ENCODE results near the gene MESP1. TPM values are rescaled to one million over a fixed set of nuclear protein-coding genes. Genes with fewer than 3 reads are reported as not detected.

Gene MESP1
- total RNA-seq, 1 donor from 2014 or later = 0.26 TPM

DNA sequence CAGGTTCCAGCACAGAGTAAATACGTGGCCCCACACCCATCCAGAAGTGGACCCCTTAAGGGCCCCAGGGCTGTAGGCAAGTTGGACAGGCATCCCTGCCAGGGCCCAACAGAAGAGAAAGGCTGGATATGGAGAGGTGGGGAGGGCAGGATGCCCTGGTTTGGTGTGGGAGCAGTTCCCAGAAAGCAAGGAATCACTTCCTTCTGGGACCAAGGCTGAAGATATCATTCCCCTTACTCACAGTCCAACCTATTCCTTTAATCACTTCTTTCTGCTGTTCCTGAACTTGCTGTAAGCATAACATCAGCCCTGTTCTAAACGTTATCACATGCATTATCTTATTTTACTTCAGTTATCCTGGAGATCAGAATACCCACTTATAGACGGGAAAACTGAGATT lies 19.0 kb upstream of the MESP1 start:
- DNase-seq (ENCODE audit: low read depth) (peak; percentile 35), FAIRE-seq (peak; percentile 43)
- no peaks in the 10 kb centered on the region for H3K27me3 ChIP-seq (ENCODE audit: control insufficient read depth, insufficient read depth, low read length)

DNA sequence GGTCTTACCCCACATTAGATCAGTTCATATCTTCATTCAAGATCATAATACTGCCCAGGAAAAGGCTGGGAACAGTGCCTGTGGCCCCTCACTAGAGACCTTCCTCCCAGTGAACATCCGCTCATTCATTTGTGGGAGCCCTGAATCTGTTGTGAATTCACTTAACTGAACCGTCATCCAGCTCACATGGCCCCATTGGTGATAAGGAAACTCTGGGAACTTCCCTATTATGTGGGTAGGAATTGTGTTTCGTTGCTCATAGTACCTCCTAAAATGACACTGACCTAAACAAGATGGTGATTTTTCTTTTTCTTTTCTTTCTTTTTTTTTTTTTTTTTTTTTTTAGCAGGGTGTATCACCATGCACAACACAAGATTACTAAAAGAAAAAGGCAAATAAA lies 18.3 kb upstream of the MESP1 start:
- FAIRE-seq (no peak), DNase-seq (ENCODE audit: low read depth) (no peak)
- H3K4me3 ChIP-seq (ENCODE audit: low read depth, low read length) = no peak overlapping the region
- H3K27me3 ChIP-seq (ENCODE audit: control insufficient read depth, insufficient read depth, low read length) = no peaks in the 10 kb centered on the region
- no peaks in the 10 kb centered on the region for H3K36me3 ChIP-seq (ENCODE audit: control insufficient read depth, insufficient read depth, low read length)
- TF ChIP-seq, protein P1, sequence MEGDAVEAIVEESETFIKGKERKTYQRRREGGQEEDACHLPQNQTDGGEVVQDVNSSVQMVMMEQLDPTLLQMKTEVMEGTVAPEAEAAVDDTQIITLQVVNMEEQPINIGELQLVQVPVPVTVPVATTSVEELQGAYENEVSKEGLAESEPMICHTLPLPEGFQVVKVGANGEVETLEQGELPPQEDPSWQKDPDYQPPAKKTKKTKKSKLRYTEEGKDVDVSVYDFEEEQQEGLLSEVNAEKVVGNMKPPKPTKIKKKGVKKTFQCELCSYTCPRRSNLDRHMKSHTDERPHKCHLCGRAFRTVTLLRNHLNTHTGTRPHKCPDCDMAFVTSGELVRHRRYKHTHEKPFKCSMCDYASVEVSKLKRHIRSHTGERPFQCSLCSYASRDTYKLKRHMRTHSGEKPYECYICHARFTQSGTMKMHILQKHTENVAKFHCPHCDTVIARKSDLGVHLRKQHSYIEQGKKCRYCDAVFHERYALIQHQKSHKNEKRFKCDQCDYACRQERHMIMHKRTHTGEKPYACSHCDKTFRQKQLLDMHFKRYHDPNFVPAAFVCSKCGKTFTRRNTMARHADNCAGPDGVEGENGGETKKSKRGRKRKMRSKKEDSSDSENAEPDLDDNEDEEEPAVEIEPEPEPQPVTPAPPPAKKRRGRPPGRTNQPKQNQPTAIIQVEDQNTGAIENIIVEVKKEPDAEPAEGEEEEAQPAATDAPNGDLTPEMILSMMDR (IDR thresholded peaks at IDR 0.05; ENCODE audit: insufficient read depth, low read length, severe bottlenecking) = no peak

More for the DNA sequence above, 19.0 kb upstream of the MESP1 start:
- TF ChIP-seq, protein P1 (IDR thresholded peaks at IDR 0.05; ENCODE audit: insufficient read depth, low read length, severe bottlenecking) = no peak
- H3K36me3 ChIP-seq (ENCODE audit: control insufficient read depth, insufficient read depth, low read length) = no peaks in the 10 kb centered on the region
- H3K4me3 ChIP-seq (ENCODE audit: low read depth, low read length) = no peak overlapping the region

DNA sequence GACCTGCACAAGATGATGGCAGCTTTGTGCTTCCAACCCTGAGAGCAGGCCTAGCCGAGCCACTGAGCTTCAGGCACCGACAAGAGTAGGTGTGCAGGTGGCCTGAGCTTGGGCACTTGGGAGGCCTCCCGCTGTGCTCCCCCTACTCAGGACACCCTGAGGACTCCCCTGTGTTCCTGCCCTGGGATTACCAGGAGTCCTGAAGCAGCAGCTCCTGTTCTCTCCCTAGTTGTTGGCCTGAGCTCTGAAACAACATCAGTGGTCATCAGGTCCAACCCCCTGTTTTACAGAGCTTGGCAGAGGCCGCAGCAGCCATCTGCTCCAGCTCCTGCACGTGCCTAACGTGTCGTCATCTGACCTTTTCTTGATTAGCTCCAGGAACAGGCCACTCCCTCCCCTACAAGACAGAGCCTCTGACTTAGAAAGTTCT lies 17.0 kb upstream of the MESP1 start:
- TF ChIP-seq, protein P1 (IDR thresholded peaks at IDR 0.05; ENCODE audit: insufficient read depth, low read length, severe bottlenecking) = no peak

DNA sequence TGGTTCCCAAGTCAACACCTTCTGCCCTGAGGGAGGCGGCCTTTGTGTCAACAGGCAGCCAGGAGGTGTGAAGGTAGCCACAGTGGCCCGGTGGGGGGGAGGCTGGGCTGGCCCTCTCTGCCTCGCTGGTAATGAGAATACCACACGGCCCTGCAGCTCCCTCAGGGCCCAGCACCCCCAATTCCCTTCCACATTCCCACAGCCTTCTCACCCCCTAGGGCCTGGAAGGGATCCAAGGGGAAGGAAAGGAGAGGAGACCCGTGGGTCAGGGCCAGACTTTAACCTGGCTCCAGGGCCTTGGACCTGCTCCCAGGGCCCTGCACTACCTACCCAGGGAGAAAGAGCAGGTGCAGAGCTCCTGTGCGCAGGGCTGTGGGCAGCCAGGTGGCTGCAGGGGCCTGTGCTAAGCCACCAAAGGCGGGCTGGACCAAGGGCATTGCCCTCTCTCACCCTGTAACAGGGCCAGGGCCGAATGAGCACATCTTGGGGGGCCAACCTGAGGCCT lies 16.4 kb upstream of the MESP1 start:
- no peak for DNase-seq (ENCODE audit: low read depth)
- H3K4me3 ChIP-seq (ENCODE audit: low read depth, low read length) = no peak overlapping the region
- TF ChIP-seq, protein P1 (IDR thresholded peaks at IDR 0.05; ENCODE audit: insufficient read depth, low read length, severe bottlenecking) = no peak
- no peaks in the 10 kb centered on the region for H3K27me3 ChIP-seq (ENCODE audit: control insufficient read depth, insufficient read depth, low read length)
- FAIRE-seq = no peak
- no peaks in the 10 kb centered on the region for H3K36me3 ChIP-seq (ENCODE audit: control insufficient read depth, insufficient read depth, low read length)

More for the DNA sequence above, 17.0 kb upstream of the MESP1 start:
- Histone ChIP-seq H3K27me3 (ENCODE audit: control insufficient read depth, insufficient read depth, low read length) (no peaks in the 10 kb centered on the region), H3K4me3 (ENCODE audit: low read depth, low read length) (no peak overlapping the region), H3K36me3 (ENCODE audit: control insufficient read depth, insufficient read depth, low read length) (no peaks in the 10 kb centered on the region)
- no peak for DNase-seq (ENCODE audit: low read depth)
- FAIRE-seq = no peak

DNA sequence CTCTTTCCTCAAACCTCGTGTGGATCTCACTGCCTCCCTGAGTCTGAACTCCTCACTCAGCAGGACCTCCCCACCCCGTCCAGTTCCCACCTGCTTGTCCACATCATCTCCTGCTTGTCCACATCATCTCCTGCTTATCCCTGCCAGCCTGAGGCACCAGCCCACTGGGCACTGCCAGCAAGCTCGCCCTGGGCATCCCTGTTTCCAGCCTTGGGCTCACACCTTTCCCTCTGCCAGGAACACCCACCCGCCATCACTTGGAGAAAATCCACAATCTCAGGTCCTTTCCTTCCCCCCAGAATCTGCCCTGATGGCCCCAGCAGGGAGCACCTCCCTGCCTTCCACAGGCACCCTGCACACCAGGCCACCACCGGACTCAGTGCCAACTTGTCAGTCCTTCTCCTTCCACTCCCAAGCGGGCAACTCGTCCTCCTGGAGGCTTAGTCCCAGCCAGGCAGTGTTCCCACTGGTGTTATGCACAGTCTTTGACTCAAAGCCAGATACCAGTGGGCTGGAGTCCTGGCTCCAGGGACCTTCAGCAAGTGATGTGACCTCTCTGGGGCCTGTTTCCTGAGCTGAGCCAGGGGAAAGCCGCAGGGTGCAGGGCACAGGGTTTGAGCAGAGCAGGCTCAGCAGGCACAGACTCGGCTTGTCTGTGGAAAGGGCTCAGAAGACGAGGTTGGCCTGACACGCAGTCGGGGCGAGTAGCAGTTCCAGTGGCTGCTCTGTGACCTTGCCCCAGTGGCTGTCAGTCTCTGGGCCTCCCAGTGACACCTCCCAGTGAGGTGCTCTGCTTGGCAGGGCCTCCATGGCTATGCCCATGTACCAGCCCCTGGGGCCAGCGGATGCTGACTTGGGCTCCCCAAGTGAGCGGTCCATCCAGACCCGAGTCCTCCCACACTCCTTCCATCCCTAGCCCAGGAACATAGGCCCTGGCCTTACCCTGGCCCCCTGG lies 15.6 kb upstream of the MESP1 start:
- no peak for FAIRE-seq
- Histone ChIP-seq H3K4me3 (ENCODE audit: low read depth, low read length) (no peak overlapping the region), H3K36me3 (ENCODE audit: control insufficient read depth, insufficient read depth, low read length) (no peaks in the 10 kb centered on the region), H3K27me3 (ENCODE audit: control insufficient read depth, insufficient read depth, low read length) (no peaks in the 10 kb centered on the region)
- DNase-seq (ENCODE audit: low read depth) = no peak
- TF ChIP-seq, protein P1 (IDR thresholded peaks at IDR 0.05; ENCODE audit: insufficient read depth, low read length, severe bottlenecking) = no peak
